ENCODE results near the gene SPIRE1. TPM values are rescaled to one million over a fixed set of nuclear protein-coding genes. Genes with fewer than 3 reads are reported as not detected.

Gene SPIRE1
- polyA plus RNA-seq, 1 donor from 2014 or later = 22.2 TPM

DNA sequence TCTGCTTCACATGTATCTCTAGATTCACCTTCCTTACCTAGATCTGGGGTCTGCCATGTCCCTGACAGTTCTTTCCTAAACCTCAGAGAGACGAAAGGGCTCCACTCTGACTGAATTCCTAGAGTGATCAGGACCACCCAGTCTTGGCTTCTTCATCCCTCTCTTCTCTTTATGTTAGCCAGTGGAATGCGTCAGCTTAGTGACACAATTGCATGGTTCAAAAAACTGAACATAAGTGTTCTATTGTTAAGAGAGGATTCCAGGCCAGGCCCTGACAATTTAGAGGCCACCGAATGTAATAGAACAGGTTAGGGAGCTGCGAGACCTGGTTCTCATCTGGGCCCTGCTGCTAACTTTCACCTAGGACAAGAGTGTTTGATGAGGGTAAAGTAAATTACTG lies 240.2 kb downstream of the SPIRE1 start:
- H3K4me2 ChIP-seq (ENCODE audit: low read length) = no peak overlapping the region
- H2AFZ ChIP-seq (ENCODE audit: low read depth, low read length) = no peak overlapping the region
- H3K9me2 ChIP-seq (ENCODE audit: insufficient read depth, low read length) = no peaks in the 10 kb centered on the region
- no peaks in the 10 kb centered on the region for H3K36me3 ChIP-seq (ENCODE audit: insufficient read depth, low read length)
- TF ChIP-seq MXI1 (conservative IDR thresholded peaks at IDR 0.05; ENCODE audit: poor library complexity, severe bottlenecking) (no peak), RAD21 (conservative IDR thresholded peaks at IDR 0.05) (no peak), EZH2 (IDR thresholded peaks at IDR 0.05; ENCODE audit: borderline replicate concordance, insufficient read depth, low read length, poor library complexity, severe bottlenecking) (no peak), TAF1 (IDR thresholded peaks at IDR 0.05; ENCODE audit: low read depth) (no peak), EP300 (conservative IDR thresholded peaks at IDR 0.05; ENCODE audit: poor library complexity, severe bottlenecking) (no peak), SMC3 (conservative IDR thresholded peaks at IDR 0.05; ENCODE audit: poor library complexity) (no peak), POLR2AphosphoS5 (IDR thresholded peaks at IDR 0.05) (no peak)
- TF ChIP-seq, protein P1, sequence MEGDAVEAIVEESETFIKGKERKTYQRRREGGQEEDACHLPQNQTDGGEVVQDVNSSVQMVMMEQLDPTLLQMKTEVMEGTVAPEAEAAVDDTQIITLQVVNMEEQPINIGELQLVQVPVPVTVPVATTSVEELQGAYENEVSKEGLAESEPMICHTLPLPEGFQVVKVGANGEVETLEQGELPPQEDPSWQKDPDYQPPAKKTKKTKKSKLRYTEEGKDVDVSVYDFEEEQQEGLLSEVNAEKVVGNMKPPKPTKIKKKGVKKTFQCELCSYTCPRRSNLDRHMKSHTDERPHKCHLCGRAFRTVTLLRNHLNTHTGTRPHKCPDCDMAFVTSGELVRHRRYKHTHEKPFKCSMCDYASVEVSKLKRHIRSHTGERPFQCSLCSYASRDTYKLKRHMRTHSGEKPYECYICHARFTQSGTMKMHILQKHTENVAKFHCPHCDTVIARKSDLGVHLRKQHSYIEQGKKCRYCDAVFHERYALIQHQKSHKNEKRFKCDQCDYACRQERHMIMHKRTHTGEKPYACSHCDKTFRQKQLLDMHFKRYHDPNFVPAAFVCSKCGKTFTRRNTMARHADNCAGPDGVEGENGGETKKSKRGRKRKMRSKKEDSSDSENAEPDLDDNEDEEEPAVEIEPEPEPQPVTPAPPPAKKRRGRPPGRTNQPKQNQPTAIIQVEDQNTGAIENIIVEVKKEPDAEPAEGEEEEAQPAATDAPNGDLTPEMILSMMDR (IDR thresholded peaks at IDR 0.05; ENCODE audit: poor library complexity, severe bottlenecking) = no peak
- TF ChIP-seq, protein P2, sequence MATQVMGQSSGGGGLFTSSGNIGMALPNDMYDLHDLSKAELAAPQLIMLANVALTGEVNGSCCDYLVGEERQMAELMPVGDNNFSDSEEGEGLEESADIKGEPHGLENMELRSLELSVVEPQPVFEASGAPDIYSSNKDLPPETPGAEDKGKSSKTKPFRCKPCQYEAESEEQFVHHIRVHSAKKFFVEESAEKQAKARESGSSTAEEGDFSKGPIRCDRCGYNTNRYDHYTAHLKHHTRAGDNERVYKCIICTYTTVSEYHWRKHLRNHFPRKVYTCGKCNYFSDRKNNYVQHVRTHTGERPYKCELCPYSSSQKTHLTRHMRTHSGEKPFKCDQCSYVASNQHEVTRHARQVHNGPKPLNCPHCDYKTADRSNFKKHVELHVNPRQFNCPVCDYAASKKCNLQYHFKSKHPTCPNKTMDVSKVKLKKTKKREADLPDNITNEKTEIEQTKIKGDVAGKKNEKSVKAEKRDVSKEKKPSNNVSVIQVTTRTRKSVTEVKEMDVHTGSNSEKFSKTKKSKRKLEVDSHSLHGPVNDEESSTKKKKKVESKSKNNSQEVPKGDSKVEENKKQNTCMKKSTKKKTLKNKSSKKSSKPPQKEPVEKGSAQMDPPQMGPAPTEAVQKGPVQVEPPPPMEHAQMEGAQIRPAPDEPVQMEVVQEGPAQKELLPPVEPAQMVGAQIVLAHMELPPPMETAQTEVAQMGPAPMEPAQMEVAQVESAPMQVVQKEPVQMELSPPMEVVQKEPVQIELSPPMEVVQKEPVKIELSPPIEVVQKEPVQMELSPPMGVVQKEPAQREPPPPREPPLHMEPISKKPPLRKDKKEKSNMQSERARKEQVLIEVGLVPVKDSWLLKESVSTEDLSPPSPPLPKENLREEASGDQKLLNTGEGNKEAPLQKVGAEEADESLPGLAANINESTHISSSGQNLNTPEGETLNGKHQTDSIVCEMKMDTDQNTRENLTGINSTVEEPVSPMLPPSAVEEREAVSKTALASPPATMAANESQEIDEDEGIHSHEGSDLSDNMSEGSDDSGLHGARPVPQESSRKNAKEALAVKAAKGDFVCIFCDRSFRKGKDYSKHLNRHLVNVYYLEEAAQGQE (IDR thresholded peaks at IDR 0.05; ENCODE audit: borderline replicate concordance) = no peak
- H3F3A ChIP-seq (ENCODE audit: insufficient read depth, low read length, poor library complexity, severe bottlenecking) = no peaks in the 10 kb centered on the region
- H4K20me1 ChIP-seq (ENCODE audit: insufficient read depth) = no peaks in the 10 kb centered on the region
- H3K79me2 ChIP-seq (replicated peaks; ENCODE audit: insufficient read depth, low read length) = no peaks in the 10 kb centered on the region
- H3K4me3 ChIP-seq (ENCODE audit: low read length) = no peak overlapping the region
- no peaks in the 10 kb centered on the region for H3K9me3 ChIP-seq (ENCODE audit: low read length)
- no peak overlapping the region for H3K9ac ChIP-seq (ENCODE audit: low read length)
- H3K27ac ChIP-seq (ENCODE audit: low read length) = no peak overlapping the region
- peaks cover 5% of the 10 kb centered on the region for H3K27me3 ChIP-seq (ENCODE audit: insufficient read depth, low read depth, low read length)

DNA sequence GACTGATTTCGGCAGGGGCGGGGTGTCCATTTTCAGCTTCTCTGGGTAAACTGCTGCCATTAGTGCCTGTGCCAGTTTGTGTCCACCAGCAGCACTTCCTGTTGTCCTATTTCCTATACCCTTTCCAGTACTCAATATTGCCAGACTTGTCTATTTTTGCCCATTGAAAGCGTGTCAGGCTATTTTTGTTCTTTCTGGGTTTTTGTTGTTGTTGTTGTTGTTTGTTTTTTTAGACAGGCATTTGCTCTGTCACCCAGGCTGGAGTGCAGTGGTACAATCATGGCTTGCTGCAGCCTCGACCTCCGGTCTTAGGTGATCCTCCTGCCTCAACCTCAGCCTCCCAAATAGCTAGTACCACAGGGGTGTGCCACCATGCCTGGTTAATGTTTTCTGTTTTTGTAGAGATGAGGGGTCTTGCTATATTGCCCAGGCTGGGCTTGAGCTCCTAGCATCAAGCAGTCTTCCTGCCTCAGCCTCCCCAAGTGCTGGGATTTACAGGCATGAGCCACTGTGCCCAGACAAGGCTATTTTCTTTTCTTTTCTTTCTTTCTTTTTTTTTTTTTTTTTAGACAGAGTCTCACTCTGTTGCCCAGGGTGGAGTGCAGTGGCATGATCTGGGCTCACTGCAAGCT lies 241.7 kb downstream of the SPIRE1 start:
- Histone ChIP-seq H3F3A (ENCODE audit: insufficient read depth, low read length, poor library complexity, severe bottlenecking) (no peaks in the 10 kb centered on the region), H3K9ac (ENCODE audit: low read length) (no peak overlapping the region), H3K27ac (ENCODE audit: low read length) (no peak overlapping the region), H3K4me2 (ENCODE audit: low read length) (no peak overlapping the region), H3K79me2 (replicated peaks; ENCODE audit: insufficient read depth, low read length) (no peaks in the 10 kb centered on the region), H3K27me3 (ENCODE audit: insufficient read depth, low read depth, low read length) (peaks cover 5% of the 10 kb centered on the region), H3K4me3 (ENCODE audit: low read length) (no peak overlapping the region), H3K36me3 (ENCODE audit: insufficient read depth, low read length) (no peaks in the 10 kb centered on the region), H2AFZ (ENCODE audit: low read depth, low read length) (no peak overlapping the region), H3K9me2 (ENCODE audit: insufficient read depth, low read length) (no peaks in the 10 kb centered on the region), H4K20me1 (ENCODE audit: insufficient read depth) (no peaks in the 10 kb centered on the region), H3K9me3 (ENCODE audit: low read length) (no peaks in the 10 kb centered on the region)
- TF ChIP-seq TAF1 (IDR thresholded peaks at IDR 0.05; ENCODE audit: low read depth) (no peak), EZH2 (IDR thresholded peaks at IDR 0.05; ENCODE audit: borderline replicate concordance, insufficient read depth, low read length, poor library complexity, severe bottlenecking) (no peak), POLR2AphosphoS5 (IDR thresholded peaks at IDR 0.05) (no peak)
- TF ChIP-seq, protein P2 (IDR thresholded peaks at IDR 0.05; ENCODE audit: borderline replicate concordance) = no peak

Measured in neural cell (in vitro differentiated cells).